NCI-H2227 (cell line): Measurements from ENCODE around the gene SMG9.
"Not testable (repeated sequence)": the region's sequence is repeated elsewhere in the genome, so short reads cannot be mapped to it uniquely, and the experiment has no call there.

Source experiments
- DNase-seq: peaks from one replicate; lab custom pipeline; 2025; ENCODE audit not compliant: unreplicated experiment; lab: John Stamatoyannopoulos, UW

Gene SMG9

DNA sequence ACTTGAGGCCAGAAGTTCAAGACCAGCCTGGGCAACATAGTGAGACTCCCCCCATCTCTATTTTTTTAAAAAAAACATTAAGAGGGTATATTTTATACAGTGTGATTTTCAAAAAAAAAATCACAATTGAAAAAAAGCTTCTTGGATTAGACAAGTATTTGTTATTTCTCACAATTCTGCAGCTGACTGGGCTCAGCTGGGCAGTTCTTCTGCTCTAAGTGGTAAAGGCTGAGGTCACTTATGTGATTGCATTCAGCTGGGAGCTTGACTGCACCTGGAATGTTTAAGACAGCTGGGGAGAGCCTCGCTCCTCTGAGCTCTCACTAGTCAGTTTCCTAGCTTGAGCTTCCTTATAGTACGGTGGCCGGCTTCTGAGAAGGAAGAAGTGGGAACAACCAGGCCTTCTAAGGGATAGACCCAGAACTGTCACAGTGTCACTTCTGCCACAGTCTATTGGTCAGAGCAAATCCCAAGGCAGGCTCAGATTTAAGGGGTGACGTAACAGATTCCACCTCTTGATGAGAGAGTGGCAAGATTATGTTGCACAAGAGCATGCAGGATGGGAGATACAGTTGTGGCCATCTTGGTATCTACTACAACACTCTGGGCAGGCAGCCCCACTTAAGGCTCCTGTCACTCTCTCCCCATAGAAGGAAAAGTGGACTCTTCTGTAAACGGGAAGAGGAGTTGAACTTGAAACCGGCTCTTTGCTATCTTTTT, 58.6 kb downstream of the SMG9 start:
- DNase-seq: no peak

DNA sequence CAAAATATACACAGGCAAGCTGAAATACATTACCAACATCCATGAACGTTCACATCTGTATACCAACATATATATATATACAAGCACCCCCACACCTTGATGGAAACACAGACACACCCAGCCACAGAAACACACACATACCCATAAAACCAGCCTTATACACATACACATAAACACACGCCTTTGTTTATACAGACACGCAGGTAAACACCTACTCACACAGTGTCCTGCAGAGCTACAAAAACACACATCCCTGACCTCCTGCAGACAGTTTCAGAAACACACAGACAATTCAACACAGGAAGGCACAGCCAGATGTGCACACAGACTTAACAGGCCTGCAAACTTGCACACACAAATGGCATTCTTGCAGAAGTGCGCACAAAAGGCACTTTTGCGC, 60.2 kb downstream of the SMG9 start:
- DNase-seq: no peak

DNA sequence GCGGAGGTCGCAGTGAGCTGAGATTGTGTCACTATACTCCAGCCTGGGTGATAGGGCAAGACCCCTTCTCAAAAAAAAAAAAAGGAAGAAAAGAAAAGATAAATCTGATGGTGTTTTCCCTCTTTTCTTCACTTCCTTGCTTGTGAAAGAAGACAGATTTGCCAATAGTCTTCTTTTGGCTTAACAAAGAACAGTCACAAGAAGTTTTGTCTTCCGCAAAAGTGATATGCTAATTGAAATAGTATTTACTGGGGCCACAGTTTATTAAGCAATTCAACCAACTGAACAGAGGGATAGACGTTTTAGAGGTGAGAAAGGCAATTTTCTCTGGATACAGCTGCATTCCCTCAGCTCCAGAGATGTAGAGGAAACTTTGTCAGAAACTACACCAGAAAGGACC, 61.9 kb downstream of the SMG9 start:
- no peak for DNase-seq

DNA sequence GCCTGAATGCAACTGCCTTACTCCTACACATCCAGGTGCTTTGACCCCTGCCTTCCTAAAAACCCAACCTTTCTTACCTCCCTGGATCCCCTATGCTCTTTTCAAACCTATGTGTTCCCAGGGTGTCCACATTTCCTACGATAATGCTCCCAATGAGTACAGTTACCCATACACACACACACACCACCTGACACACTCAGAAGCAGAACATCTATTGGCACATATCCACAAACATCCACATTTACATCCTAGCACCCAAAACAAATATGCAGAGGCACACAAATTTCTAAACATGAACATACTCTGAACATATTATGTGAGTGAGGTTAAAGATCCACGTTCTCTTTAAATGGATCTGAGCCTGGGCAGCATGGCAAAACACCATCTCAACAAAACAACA, 62.4 kb downstream of the SMG9 start:
- DNase-seq: no peak

DNA sequence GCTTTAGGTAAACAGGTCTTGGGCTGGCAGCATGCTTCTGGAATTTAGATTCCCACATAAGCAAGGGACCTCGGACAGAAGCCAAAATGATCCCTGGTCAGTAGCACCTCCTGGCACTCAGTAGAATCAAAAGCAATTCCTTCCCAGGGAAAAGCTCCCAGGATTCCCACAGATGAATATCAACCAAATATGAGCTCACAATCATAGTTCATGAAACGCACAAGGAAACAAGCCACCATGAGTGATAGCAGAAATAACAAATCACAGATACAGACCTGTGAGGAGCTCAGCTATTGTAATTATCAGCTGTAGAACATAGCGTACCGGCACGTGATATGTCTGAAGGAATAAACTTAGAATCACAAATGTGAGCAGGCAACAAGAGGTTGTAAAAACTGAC, 63.0 kb downstream of the SMG9 start:
- DNase-seq: no peak

DNA sequence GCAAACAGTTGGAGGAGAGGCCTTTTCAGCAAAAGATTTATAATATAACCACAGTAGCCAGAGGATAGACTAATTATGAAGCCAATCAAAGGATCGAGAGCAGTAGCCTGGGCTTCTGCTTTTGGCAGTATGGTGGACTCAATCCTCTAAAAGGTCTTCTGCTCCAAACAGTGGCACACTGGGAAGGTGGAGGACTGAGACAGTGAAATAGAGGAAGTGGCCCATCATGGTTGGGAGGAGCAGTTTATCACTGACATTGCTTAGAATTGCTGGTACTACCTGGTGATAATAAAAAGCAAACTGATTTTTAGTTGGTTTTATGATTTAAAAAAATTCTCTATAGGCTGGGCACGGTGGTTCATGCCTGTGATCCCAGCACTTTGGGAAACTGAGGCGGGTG, 63.9 kb downstream of the SMG9 start:
- no peak for DNase-seq

DNA sequence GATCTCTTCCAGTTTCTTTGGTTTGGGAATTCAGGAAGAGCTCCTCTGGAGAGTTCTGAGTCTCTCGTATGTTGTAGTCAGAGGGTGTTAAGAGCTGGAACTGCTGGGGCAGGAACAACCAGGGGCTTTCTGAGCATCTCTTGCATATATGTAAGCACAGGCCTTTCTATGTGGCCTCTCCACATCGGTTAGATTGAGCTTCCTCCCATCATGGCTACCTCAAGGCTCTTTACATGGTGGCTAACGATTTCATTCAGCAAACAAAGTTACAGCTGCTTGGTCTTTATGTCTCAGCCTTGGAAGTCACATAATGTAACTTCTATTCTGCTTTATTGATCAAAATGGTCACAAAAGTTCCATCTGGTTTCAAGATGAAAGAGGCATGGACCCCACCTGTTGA, 64.3 kb downstream of the SMG9 start:
- no peak for DNase-seq

DNA sequence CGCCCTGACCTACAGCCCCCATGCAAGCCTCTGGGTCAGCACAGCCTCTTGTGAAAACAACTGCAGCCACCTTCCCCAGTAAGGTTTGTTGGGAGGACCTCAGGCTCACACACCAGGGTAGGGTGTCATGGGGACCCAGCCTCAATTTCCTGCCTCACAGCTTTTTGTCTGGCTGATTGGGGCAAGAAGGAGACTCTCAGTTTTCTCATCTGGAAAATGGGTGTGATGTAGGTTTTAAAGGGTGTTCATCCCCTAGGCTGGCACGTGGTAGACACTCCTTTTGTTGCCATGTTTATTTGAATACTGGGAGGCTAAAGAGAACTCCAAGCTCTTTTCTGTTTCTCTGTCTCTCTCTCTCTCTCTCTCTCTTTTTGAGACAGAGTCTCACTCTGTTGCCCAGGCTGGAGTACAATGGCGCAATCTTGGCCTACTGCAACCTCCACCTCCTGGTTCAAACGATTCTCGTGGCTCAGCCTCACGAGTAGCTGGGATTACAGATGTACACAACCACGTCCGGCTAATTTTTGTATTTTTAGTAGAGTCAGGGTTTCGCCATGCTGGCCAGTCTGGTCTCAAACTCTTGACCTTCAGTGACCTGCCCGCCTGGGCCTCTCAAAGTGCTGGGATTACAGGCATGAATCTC, 66.6 kb downstream of the SMG9 start:
- no peak for DNase-seq

DNA sequence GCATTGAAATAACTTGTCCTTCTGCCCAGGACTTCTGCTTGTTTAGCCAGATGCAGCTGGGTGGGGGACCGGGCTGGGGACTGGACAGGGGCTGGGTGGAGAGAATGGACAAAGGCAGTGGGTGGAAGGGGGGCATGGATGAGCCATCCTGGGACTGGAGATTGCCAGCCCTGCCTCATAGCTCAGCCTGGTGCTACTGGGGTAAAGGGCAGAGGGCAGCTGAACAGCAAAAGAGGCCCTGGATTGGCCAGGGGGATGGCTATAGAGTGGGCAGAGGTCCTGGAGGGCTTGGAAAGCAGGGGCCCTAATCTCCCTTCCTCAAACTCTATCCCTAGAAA, 67.1 kb downstream of the SMG9 start:
- no peak for DNase-seq

DNA sequence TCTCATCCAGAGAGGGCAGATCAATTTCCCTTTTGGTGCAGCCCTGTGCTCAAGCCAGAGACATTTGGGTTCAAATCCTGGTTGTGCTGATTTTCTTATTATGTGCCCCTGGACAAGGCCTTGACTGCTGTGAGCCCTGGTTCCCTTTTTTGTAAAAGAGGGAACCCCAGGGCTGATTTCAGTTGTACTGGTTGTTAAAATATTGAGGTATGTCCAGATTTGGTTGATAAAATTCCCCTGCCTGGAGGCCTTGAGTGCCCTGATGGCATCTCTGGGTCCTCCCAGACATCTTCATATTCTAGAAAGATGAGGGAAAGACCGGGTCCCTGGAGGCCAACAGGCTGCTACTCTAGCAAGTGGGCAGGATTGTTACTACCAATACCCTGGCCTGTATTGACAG, 70.4 kb downstream of the SMG9 start:
- no peak for DNase-seq

DNA sequence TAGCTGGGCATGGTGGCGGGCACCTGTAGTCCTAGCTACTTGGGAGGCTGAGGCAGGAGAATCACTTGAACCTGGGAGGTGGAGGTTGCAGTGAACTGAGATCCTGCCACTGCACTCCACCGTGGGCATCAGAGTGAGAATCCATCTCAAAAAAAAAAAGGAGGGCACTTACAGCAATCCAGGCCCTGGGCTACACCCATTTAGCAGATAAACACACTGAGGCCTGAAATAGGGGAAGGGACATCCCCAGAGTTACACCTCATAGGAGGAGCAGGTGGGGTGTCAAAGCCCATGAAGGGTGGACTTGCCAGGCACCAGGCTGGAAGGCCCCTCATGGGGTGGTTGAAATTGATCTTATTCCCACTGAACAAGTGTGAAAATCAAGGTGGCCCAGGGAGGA, 70.9 kb downstream of the SMG9 start:
- DNase-seq: no peak

DNA sequence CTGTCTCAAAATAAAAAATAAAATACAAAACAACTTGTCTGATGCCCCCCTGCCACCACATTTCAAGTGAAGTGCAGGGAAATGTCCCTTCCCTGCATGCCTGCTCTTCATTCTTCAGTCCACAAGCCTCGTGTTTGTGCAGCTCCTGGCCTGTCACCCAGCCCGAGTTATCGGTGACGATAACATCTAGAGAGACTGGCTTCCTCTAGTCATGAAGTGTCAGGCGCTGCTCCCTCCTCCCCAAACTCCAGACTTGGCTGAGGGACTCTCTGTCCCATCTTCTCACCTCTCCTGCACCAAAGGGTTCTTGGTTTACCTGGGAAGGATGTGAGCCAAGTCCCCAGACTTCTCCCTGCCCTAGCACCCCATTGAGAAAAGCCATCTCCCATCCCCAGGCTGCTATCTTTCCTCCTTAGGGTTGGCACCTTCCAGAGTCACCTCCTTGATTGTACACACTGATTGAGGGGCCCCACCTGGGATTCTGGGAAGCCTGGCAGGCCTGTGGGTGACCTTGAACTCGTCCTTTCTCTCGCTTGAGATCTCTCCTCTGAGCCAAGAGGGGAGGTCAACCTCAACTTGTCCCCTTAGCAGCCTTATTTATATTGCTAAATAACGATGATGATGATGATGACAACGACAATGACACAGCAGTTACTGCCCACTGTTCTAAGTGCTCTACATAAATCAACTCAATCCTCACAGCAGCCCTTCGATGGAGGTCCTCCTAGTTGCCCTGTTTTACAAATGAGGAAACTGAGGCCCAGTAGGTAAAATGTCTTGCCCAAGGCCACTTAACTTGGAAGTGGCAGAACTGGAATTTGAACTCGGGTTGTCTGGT, 71.7 kb downstream of the SMG9 start:
- no peak for DNase-seq

DNA sequence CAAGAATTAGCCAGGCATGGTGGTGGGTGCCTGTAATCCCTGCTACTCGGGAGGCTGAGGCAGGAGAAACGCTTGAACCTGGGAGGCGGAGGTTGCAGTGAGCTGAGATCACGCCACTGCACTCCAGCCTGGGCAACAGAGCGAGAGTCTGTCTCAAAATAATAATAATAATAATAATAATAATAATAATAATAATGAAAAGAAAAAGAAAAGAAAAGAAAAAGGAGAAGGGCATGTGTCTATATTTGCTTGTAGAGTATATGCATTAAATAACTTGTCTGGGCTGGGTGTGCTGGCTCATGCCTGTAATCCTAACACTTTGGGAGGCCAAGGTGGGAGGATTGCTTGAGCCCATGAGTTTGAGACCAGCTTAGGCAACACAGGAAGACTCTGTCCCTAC, 72.5 kb downstream of the SMG9 start:
- not testable (repeated sequence) for DNase-seq

DNA sequence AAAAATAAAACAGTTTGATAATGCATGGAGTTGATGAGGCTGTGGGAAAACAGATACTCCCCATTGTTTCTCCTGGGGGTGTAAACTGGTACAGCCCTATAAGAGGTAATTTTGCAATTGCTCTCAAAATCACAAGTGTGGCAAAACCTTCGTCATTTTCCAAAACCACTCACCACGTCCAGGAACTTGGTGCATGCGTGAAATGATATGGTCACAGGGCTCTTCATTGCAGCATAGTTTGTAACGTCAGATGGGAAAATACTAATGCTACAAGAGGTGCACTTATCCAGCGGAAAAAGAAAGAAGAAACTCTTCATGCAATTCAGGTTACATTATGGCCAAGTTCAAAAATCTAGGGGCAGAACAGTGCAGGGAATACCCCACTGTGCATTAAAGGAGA, 72.9 kb downstream of the SMG9 start:
- no peak for DNase-seq

DNA sequence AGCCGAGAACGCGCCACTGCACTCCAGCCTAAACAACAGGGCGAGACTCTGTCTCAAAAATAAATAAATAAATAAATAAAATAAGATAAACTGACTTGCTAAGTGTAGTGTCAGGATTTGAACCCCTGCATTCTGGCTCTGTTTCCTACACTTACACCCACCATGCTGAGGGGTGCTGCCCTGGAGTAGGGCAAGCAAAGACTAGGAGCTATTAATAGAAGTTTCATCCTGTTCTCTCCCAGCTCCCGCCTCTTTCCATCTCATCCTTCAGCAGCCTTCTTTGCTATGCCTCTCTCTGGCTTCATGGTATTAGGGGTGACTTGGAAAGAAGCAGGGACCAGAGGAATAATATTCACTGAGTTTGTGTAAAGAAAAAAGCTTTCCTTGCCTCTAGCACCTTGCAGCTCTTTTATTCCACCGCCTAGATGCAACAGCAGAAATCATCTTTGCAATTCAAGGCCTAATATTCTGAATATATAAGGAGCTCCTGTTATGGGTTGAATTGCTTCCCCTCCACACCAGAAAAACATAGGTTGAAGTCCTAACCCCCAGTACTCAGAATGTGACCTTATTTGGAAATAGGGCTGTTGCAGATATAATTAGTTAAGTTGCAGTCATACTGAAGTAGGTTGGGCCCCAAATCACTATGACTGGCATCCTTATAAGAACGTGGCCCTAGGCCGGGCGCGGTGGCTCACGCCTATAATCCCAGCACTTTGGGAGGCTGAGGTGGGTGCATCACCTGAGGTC, 76.1 kb downstream of the SMG9 start:
- DNase-seq: no peak
